SU-DHL-6 (cell line): ENCODE data around the gene ANKRD29.

ENCODE experiments used
- CTCF ChIP-seq: fragments of 200-600 bp; sonication (generic); IDR thresholded peaks from one replicate; pipeline ENCODE4 v1.5.1; 2017; ENCODE audit warnings: antibody characterized with exemption, mild to moderate bottlenecking, low read length, moderate library complexity; ENCODE audit not compliant: insufficient read depth, poor library complexity, severe bottlenecking
- EZH2phosphoT487 ChIP-seq: fragments of 200-600 bp; sonication (generic), shearing (Covaris generic); conservative IDR thresholded peaks from 2 replicates; pipeline ENCODE4 v1.6.1; 2018; ENCODE audit warnings: mild to moderate bottlenecking, antibody characterized with exemption, low read length, moderate library complexity, mixed read lengths

GRCh38 chr18:23675896-23676295 lies 13.2 kb upstream of the ANKRD29 start:
- TF ChIP-seq CTCF (no peak), EZH2phosphoT487 (no peak)
